GM18867 (cell line): ENCODE measurements around the gene CREB3L2.
A peak's percentile ranks its signal among the peaks of the same experiment; 100 is the strongest.

Experiments used
- ATAC-seq: cut with Tn5 transposase; IDR thresholded peaks from one replicate; pipeline ENCODE4 v1.9.1; 2021; ENCODE audit warnings: mild to moderate bottlenecking, moderate library complexity; ENCODE audit not compliant: unreplicated experiment

Gene CREB3L2

GRCh38 chr7:137953665-137954470, 48.0 kb downstream of the CREB3L2 start:
- ATAC-seq: peak; percentile 73

GRCh38 chr7:137953043-137953664, 48.7 kb downstream of the CREB3L2 start:
- no peak for ATAC-seq

DNA sequence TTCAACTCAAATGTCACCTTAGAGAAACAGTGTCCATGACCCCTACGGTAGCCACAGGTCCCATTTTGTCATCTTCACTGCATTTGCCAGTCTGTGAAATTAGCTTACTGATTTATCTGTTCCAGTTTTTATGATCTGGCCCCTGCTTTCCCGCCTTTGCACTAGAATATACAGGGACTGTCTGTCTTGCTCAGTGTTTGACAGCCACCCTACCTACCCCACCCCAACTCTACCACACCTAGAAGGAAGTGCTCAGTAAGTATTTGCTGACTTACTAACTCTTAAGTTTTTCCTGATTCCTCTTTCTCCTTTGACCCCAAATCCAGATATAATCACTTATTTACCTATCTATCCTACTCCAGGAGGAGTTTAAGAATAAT, 49.5 kb downstream of the CREB3L2 start:
- ATAC-seq: no peak

DNA sequence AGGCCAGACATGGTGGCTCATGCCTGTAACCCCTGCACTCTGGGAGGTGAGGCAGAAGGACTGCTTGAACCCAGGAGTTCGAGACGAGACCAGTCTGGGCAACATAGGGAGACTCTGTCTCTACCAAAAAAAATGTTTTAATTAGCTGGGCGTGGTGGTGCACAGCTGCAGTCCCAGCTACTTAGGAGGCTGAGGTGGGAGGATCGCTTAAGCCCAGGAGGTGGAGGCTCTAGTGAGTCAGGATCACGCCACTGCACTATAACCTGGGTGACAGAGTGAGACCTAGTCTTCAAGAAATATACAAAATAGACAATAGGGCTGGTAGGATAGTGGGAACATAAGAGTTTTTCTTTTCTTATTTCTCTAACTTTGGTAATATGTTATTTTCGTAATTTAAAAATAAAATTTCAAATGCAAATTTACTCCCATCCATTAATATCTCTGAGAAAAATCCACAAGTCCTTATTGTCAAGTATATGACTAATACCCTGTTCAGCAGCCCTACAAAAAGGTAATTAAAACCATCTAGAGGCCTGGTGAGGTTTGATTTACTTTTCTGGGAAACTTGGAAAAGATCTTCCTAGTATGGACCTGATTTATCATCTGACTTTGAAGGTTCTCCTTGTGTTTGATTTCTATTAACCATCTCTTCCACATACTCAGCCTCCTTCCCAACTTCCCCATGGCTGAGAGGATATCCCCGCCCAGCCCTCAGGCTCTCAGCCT, 50.0 kb downstream of the CREB3L2 start:
- no peak for ATAC-seq

GRCh38 chr7:137950967-137951366, 50.9 kb downstream of the CREB3L2 start:
- no peak for ATAC-seq

- no peak for ATAC-seq
Observed at GRCh38 chr7:137950263-137950621, 51.6 kb downstream of the CREB3L2 start.

DNA sequence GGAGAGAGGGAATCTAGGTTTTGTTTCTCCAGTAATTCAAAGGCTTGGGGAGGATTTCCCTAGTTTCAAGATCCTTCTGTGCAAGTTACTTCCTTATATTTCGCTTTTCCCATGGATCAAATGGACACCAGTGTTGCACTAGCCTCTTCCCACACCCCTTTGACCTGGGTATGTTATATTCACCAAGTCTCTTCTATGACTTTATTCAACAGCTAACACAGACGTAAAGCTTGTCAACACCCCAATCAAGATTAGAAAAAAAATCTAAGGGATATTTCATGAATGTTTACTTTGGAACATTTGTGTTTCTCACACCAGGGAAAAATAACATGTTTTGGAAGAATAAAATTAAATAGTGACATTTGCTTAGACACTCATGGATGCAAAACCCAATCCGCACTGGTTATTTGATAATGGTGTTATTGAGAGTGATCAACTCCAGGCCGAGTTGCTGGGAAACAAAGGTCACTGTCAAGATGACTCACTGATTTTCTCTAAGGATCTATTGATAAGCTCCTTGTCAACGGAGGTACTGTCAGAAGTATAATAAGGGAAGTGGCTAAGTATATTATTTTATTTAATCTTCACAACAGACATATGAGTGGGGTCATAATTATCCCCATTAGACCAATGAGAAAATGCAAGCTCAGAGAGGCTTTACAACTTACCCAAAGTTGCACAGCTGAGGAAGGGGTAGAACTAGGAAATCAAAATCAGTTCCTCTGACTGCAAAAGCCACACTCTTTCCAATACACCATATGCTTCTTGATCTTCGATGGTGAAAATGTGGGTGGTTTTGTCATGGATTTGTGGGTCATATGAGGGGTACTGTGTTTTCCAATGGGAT, 52.2 kb downstream of the CREB3L2 start:
- ATAC-seq: no peak

- ATAC-seq: no peak
Observed at GRCh38 chr7:137948845-137949330, 53.0 kb downstream of the CREB3L2 start.

- ATAC-seq: no peak
Observed at GRCh38 chr7:137948083-137948844, 53.6 kb downstream of the CREB3L2 start.

- no peak for ATAC-seq
Observed at GRCh38 chr7:137947046-137947445, 54.8 kb downstream of the CREB3L2 start.

DNA sequence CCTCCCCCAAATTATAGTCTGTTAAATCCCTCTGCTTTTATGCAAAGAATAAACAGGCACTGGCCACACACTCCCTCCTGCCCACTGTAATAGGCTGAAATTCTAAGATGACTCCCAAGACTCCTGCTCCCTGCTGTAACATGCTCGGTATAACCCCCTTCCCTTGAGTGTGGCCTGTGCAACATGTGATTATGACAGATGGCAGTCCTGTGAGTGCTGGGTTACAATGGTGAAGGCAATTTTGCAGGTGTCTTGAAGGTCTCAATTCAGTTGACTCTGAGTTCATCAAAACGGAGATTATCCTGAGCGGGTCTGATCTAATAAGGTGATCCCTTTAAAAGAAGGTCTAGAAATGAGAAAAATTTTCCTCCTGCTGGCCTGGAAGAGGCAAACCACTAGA, 55.9 kb downstream of the CREB3L2 start:
- ATAC-seq: no peak

- no peak for ATAC-seq
Observed at GRCh38 chr7:137944168-137944567, 57.7 kb downstream of the CREB3L2 start.

DNA sequence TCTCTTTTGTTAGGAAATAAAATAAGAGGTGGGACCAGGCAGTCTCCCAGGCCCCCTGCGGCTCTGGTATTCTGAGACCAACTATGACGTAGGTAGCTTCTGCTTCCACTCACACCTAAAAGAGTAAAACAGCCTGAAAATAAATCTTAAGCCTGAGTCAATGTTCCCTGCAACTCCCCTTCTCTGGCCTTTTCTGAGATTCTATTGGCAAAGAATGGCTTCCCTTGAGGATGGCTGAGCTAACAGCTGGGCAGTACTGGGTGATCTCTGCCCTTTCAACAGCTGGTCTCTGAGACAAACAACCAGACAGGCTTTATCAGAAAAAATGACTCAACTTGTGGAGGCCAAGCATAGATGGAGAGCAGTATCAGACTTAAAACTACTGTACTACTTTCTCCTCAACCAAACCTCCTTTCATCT, 58.7 kb downstream of the CREB3L2 start:
- ATAC-seq: no peak

- ATAC-seq: no peak
Observed at GRCh38 chr7:137942484-137943115, 59.3 kb downstream of the CREB3L2 start.

DNA sequence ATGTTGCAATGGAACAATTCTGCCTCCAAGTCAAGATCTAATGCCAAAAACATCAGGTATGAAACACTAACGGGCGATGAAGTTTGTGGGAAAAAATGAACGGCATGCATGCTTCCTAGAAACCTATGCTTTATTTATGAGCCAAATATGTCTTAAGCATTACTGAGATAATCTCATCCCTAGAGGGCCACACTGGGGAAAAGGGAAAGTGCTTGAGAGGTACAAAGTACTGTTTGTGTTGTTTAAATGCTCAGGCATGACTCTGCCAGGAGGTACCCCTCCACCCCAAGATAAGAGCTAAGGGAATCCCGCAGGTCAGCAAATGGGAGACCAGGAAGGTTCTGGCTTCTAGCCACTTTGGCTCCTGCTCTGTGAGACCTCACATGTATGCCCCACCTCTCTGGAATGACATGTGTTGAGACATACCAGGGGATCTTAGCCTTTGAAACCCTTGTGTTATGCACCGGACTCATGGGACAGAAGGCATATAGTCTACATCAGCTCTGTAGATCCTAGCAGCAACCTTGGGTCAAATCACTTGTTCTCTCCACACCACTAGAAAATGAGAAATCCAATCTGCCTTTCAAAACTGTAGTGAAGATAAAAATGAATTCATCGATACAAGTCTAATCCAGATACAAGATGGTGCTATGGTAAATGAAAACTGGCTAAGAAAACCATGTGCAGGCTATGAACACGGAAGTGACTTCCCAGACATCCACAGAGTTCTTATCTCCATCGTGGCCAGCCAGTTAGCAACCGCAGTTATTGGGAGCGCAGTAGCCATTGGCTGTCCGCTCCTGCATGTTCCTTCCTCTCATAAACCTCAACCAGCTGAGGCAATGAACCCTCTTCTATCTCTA, 61.0 kb downstream of the CREB3L2 start:
- ATAC-seq: no peak

- no peak for ATAC-seq
Observed at GRCh38 chr7:137940218-137940617, 61.7 kb downstream of the CREB3L2 start.

GRCh38 chr7:137937202-137937560, 64.7 kb downstream of the CREB3L2 start:
- ATAC-seq: no peak

DNA sequence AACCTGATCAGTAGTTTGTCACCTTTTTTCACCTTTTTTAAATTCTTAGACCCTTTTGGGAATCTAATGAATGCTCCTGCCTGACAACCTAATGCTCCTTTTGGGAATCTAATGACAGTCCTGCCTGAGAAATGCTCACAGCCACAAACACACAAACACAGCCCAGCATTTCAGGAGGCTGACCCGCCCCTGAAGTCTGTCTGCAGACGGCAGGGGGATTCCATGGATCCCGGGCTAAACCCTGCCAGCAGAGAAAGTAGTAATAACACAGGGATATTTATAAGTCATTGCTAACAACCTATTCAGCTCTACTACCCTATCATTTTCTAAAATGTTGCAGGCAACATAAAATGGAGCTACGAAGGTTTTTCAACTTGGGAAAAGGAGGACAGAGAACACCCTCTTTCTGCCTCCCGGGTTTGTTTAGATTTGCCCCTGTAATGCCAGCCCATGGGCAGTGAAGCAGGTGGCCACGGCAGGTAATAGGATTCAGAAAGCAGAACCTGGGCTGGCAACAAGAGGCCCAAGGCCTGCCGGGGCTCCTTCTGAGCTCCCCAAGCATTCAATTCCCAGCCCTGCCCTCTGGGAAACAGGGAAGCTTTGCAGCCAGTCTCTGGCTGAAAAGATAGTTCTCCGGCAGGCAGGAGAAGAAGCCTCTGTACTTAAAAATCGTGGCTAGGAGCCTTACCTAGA, 65.2 kb downstream of the CREB3L2 start:
- no peak for ATAC-seq
